ENCODE data around the gene KIF1A.

GRCh38 chr2:240723851-240724250 is 96.2 kb downstream of the KIF1A start:
- TF ChIP-seq CTCF (IDR thresholded peaks at IDR 0.05; ENCODE audit: poor library complexity) (no peak), EZH2 (IDR thresholded peaks at IDR 0.05; ENCODE audit: borderline replicate concordance) (no peak), EZH2phosphoT487 (IDR thresholded peaks at IDR 0.05; ENCODE audit: low read depth, severe bottlenecking, unreplicated experiment) (no peak)

Measured in hepatocyte (in vitro differentiated cells).